NCI-H187 treated with DMSO at 0.1 percent for 48 hours (cell line): ENCODE measurements around the gene KY.
"Not testable (repeated sequence)": the region's sequence is repeated elsewhere in the genome, so short reads cannot be mapped to it uniquely, and the experiment has no call there.

Experiments used
- DNase-seq: peaks from one replicate; lab custom pipeline; 2025; lab: John Stamatoyannopoulos, UW

Gene KY

DNA sequence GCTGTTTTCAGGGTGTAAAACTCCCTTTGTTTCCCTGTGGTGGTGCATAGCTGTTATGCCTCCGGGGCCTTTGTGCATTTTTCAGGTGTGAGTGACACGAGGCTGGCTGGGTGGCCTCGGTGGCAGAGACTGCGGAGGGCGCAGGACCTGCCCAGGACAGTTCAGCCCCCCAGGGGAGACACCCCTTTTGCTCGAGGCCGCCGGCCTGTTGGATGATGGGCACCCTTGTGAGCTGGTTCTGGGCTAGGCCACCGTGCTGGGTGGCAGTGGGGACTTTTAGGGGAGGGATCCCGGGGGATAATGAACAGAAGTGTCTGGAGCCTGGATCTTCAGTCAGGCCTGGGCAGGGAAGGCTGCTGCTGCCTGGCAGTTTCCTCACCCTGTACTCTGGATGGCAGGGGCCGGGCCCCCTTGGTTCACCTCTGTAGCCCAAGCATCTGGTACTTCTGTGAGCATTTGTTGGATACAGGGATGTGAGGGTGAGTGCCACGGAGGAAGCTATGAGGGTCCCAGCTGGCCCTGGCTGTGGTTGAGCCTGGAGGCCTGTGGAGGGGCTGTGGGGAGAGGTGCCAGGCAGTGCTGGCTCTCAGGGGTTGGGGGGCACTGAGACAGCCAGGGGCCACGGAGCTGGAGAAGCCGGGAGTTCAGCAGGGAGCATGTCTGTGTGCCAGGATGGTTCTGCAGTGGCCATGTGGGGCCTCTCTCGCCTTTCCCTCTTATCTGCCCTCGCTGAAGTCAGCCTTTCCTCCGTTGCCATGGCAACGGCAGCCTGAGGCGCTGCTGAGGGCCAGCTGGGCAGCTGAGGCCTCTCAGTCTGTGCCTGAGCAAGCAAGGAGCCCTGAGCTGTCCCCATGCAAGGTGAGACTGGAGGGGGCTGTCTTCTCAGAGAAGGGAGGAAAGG lies 49.0 kb downstream of the KY start:
- DNase-seq = no peak

DNA sequence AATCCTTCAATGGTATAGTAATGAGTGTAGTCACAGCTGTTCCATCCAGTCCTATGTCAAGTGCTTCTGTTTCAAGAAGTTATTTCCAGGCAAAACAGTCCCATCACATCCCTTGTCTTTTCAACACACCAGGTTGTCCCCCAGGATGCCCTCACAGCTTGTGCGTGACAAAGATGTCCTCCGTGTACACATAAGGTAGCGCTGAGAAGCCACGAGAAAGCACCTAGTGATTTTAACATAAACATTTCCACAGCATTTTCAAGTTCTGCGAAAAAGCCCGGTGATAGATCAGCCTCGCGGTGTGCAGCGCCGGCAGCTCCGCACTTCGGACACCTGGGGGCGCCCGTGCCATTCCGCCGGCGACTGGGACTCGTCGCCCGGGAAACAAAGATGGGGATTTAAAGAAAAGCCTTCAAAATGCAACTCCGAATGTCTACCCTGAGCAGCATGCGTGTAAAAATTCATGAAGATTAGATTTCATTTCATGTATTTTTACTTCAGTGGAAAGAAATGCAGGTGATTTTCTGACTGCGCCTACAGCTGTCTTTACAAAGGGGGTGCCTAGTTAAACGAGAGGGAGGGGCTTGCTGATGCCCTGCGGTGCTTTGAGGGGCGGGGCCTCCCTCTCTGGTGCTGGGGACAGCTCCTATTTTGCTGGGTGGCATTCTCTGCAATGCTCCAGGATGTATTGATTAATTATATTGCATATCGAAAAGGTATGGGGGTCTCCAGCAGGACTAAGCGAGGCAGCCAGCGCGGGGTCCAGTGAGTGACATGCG lies 49.9 kb downstream of the KY start:
- no peak for DNase-seq

DNA sequence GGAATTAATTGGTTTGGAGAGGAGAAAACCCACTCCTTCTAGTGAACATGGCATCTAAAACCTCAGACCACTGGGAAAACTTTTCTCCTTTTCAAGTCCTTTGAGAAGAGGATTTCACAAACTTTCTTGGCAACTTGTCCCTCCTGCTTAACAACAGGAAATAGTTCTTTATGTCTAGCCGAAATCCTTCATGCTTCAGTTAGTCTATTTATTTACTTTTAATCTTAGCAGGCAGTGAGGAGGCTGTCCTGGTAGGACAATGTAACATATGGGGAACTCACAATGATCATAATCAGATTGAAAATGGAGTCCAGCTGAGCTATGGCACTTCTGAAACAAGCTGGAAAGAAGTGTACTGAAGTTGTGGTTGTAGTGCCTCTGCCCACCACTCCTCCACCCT lies 50.6 kb downstream of the KY start:
- DNase-seq = no peak

DNA sequence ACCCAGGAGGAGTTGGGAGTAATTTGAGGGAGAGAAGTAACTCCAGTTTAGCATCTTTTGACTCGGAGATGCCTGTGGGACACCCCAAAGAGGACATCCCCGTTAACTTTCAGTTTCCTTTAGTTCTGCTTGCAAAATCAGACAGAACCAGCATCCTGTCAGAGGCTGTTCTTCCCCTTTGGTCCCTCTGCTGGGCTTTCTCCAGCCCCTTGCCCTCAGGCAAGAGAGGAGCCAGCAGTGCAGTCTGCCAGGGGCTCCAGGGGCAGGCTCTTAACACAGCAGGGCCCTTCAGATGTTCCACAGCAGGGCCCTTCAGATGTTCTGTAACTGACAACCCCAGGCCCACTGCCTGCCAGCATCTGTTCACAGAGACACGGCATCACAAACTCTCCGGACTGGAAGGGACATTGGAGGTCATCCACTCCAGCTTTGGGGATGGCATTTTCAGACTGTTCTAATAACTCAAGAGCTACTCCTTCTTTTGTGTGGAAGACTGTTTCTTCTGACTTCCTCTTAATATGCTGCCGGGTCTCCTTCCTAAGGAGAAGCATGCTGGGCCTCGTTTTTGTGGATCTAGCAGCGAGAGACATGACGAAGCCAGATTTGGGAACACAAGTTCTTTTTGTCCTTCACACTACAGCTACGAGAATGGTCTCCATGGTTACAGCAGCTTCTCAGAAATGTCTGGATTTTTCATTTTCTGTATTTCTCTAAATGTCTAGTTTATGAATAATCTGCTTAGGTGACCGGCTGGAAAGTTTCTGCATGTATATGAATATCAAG lies 51.9 kb downstream of the KY start:
- DNase-seq = no peak

- DNase-seq = no peak
Observed at GRCh38 chr3:134597390-134597970, 53.3 kb downstream of the KY start.

- not testable (repeated sequence) for DNase-seq
Observed at GRCh38 chr3:134594986-134595385, 55.8 kb downstream of the KY start.

DNA sequence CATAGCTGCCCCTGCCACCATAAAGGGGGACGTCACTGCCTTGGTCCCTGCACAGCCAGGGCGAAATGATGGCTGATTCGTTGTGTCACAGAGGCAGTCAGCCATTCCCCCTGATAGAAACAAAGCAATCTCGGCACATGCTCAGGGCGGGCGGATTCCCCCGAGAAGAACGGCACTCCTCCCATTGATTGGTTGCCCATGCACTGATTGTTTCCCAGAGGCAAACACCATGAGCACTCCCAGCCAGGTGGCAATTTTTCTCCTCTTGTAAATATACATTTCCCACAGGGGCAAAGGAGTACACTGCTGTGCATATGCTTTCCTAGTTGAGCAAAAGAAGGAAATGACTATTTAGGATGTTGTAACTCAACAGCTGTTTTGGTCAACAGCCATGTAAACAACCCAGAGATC lies 56.5 kb downstream of the KY start:
- DNase-seq = no peak

DNA sequence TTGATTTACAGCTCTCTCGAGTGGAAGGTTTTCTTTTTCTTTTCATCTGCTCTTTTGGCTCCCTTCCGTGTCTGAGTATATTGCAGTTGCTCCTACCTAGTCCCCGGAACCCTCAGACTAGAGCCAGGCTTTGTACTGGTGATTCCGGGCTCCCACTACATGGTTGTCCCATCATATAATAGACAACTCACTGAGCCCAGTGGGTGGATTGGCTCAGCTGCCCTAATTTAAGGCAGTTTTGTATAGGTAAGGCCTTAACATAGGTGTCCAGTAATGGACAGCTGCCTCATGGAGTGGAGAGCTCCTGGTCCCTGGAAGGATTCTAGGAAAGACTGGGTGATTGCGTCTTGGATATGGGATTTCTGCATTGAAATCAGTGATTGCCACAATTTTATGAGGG lies 58.0 kb downstream of the KY start:
- no peak for DNase-seq

DNA sequence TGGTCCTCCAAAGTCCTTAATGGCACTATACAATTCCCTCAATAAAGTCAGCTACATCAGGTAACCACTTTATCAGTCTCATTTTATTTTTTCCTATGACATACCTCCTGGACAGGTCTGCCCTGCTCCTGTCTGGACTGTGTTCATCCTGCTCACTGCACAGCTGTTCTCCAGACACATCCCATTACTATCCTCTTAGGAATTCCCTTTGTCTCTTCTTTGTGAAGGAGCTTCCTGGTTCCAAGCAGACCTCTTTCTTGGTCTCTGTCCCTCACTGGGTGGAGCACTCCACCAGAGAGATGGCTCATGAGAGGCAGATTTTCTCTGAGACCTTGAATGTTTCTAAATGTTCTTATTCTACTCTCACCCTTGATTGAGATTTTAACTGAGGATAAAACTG lies 60.1 kb downstream of the KY start:
- DNase-seq = no peak

DNA sequence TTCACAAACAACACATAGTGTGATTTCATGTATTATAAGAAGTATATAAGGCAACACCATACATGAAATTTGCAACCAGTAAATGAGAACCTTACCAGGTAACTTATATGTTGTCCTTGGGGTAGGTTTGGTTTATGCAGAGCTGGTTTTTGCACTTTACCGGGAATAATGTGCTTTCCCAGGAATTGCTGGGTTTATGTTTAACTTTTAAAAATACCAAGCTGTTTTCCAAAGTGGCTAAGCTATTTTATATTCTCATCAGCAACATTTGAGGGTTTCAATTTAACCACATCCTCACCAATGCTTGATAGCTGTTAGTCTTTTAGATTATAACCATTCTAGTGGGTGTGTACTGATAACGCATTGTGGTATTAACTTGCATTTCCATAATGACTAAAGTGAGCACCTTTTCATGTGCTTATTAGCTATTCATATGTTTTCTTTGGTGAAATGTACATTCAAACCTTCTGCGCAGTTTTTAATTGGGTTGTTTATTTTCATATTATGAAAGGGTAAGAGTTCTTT lies 71.6 kb downstream of the KY start:
- DNase-seq = no peak

GRCh38 chr3:134576831-134577230 lies 74.0 kb downstream of the KY start:
- DNase-seq = no peak

DNA sequence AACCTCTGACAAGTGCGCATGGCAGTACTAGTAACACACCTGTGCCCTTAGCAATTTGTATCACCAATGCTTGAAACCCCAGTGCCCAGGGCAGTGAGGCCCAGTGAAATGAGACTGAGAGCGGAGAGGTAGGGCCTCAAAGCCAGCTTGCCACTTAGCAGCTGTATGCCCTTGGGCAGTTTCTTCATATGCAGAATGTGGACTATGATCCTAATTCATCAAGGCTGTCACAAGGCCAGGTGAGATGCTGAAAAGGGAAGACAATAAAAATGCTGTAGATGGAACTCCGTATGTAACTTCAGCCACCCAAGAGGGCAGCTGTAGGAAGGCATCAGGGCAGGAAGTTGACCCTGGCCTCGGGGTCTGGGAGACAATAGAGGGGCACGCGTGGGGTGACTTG lies 74.4 kb downstream of the KY start:
- DNase-seq = no peak

- not testable (repeated sequence) for DNase-seq
Observed at GRCh38 chr3:134569899-134570298, 80.9 kb downstream of the KY start.

DNA sequence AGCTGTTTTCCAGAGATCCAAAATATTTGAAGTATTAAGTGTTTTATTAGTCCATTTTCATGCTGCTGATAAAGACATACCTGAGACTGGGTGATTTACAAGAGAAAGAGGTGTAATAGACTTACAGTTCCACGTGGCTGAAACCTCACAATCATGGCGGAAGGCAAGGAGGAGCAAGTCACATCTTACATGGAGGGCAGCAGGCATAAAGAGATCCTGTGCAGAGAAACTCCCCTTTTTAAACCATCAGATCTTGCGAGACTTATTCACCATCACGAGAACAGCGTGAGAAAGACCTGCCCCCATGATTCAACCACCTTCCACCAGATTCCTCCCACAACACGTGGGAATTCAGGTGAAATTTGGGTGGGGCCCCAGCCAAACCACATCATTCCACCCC lies 82.0 kb downstream of the KY start:
- no peak for DNase-seq

DNA sequence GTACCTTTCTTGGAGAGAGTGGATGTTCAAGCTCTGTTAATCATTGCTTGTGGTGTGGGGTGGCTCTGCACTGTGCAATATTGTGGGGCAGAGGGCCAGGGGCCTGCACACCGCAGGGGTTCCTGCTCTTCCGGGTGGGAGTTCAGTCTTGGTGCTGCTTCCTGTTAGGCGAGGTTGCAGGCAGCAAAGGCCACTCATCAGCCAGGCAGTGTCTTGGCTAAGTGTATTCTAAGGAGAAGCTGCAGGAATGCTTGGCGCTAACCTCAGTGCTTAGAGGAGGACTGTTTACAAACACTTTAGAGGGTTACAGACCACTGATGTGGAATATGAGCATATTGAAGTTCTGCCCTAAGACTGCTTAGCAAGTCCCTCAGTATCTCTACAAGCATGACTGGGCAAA lies 83.2 kb downstream of the KY start:
- no peak for DNase-seq

DNA sequence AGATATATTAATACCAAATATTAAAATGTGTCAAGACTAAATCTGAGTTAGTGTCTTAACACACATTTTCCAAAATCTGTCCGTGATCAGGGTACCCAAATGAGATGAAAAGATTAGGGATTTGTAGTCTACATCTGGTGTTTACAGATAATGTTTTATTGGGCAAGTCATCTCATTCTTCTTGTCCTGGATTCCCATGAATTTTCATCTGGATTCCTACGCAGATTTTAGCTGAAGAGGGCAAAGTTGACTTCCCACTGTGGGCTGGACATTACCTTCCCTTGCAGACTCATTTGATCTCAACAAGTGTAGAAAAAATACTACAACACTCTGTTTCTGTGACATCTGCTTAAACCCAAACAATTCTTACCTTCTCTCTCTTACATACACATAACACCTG lies 85.8 kb downstream of the KY start:
- no peak for DNase-seq

DNA sequence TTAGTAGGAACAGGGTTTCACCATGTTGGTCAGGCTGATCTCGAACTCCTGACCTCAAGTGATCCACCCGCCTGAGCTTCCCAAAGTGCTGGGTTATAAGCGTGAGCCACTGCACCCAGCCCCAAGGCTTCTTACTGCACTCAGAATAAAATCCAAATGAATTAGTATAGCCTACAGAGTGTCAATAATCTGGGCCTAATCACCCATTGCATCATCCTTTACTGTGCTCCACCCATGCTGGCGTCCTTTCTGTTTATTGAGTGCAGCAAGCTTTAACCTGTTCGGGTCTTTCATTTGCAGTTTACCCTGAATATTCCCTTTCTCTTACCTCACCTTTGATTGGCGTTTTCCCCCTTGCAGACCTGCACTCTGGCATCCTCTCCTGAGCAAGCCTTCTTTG lies 87.2 kb downstream of the KY start:
- DNase-seq = no peak

DNA sequence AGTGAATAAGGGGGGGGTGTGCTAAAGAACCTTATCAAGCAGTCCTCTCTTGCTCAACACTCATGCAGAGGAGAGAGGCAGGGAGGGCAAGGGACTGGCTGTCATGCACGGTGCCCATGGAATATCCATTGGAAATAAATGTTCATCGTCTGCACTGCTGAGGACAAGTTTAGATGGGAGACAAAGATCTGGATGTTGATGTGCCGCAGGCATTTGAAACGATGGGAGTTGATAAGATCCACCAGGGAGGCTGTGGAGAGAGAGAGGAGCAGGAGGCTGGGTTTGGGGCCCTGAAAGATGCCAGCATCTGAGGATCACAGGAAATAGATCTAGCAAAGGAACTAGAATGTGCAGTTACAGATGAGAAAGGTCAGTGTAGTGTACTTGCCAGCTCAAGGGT lies 88.8 kb downstream of the KY start:
- no peak for DNase-seq

DNA sequence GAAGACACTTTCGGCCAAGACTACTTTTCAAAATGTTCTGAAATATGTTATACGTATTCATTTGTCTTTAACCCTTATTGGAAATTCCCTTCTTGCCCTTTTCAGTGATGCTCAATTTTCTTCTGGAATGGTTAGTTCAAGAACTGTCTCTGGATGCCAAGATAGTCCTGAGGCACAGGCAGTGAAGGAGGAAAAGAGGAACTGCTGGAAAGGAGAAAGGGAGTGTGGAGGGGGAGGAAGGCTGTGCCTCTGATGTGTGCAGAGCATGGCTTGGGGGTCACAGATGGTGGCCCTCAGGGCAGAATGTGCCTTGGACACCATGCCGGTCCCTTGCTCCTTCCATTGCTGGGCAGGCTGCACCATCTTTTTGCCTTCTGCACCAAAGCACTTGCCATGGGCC lies 91.2 kb downstream of the KY start:
- no peak for DNase-seq
